SH-SY5Y (cell line): Measurements from ENCODE around the gene MARK3.

Experiments
- GATA2 ChIP-seq: IDR thresholded peaks from 2 replicates; pipeline ENCODE4 v1.6.1; 2011; ENCODE audit warnings: mild to moderate bottlenecking, low read depth, low read length
- GATA3 ChIP-seq: IDR thresholded peaks from 2 replicates; pipeline ENCODE4 v1.6.1; 2011; ENCODE audit warnings: low read depth, mild to moderate bottlenecking, low read length, moderate library complexity

DNA sequence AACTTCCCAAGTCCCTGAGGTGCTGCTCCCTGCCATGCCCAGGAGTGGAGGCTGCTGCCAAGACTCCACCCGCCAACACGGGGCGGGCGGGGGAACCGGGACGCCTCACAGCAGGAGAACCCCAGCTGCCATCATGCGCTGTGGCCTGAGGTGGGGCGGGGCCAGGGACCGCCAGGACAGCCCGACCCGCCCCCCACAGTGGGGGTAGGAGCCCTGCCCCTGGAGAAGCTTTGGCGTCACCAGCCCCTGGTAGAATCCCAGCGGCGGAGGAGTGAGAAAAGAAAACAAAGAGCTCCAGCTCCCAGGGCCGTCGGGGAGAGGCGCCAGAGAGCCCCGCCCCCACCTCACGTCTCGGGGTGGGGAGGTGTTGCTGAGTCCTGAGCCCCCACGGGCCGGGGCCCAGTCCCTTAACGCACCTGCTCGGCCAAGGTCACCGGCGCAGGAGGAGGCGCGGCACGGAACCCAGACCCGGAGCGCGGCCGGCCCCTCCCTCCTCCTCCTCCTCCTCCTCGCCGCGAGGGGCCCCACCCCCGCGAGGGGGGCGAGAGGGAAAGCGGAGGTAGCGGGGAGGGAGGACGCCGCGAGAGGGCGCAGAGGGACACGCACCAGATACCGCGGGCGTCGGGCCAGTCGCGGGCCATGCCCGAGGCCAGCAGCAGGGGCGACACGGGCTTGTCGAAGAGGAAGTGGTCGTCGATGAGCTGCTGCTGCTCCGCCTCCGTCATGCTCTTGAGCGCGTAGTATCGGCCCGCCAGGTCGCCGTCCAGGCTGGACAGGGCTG lies 135.6 kb downstream of the MARK3 start:
- no peak for TF ChIP-seq GATA3
- no peak for TF ChIP-seq GATA2
